SK-N-SH treated with all-trans-retinoic acid at 6 μM for 48 hours (cell line): ENCODE results near the gene HIGD1B.

Source experiments
- ATAC-seq: fragments of 200-7000 bp; cut with Tn5 transposase; 3 replicates; pipeline ENCODE4 v1.9.1; 2020; ENCODE audit warnings: mild to moderate bottlenecking, moderate library complexity
- ARNTL ChIP-seq: fragments of 450-650 bp; formaldehyde crosslinking; IDR thresholded peaks from 2 replicates; pipeline ENCODE4 v1.5.0; 2020; ENCODE audit warnings: low read depth, mild to moderate bottlenecking, moderate library complexity, borderline replicate concordance
- BACH2 ChIP-seq: fragments of 250-450 bp; sonication (Bioruptor Pico); IDR thresholded peaks from 2 replicates; pipeline ENCODE4 v1.9.0; 2021; ENCODE audit warnings: mild to moderate bottlenecking, borderline replicate concordance
- CSDC2 ChIP-seq: fragments of 250-450 bp; sonication (Bioruptor Pico); IDR thresholded peaks from 2 replicates; pipeline ENCODE4 v1.5.0; 2020; ENCODE audit warnings: mild to moderate bottlenecking, moderate library complexity
- ESRRG ChIP-seq: fragments of 250-450 bp; sonication (Bioruptor Pico); IDR thresholded peaks from 2 replicates; pipeline ENCODE4 v1.6.1; 2021; ENCODE audit warnings: mild to moderate bottlenecking
- GLIS3 ChIP-seq: fragments of 250-450 bp; sonication (Bioruptor Pico); IDR thresholded peaks from 2 replicates; pipeline ENCODE4 v1.5.0; 2020; ENCODE audit warnings: mild to moderate bottlenecking, moderate library complexity
- ISL1 ChIP-seq: fragments of 250-450 bp; sonication (Bioruptor Pico); IDR thresholded peaks from 2 replicates; pipeline ENCODE4 v2.1.2; 2022; ENCODE audit warnings: mild to moderate bottlenecking, moderate library complexity
- OSR1 ChIP-seq: fragments of 250-450 bp; sonication (Bioruptor Pico); IDR thresholded peaks from 2 replicates; pipeline ENCODE4 v1.8.0; 2022; ENCODE audit warnings: moderate library complexity, mild to moderate bottlenecking, inconsistent platforms
- PATZ1 ChIP-seq: fragments of 250-450 bp; sonication (Bioruptor Pico); IDR thresholded peaks from 2 replicates; pipeline ENCODE4 v1.8.0; 2020; ENCODE audit warnings: mild to moderate bottlenecking, moderate library complexity, borderline replicate concordance
- PPARA ChIP-seq: fragments of 250-450 bp; sonication (Bioruptor Pico); IDR thresholded peaks from 2 replicates; pipeline ENCODE4 v1.5.0; 2020; ENCODE audit warnings: mild to moderate bottlenecking, borderline replicate concordance
- SNAI2 ChIP-seq: fragments of 250-450 bp; sonication (Bioruptor Pico); IDR thresholded peaks from 2 replicates; pipeline ENCODE4 v1.5.0; 2020; ENCODE audit warnings: mild to moderate bottlenecking, moderate library complexity
- TCF4 ChIP-seq: fragments of 250-450 bp; sonication (Bioruptor Pico); IDR thresholded peaks from 2 replicates; pipeline ENCODE4 v1.8.0; 2021; ENCODE audit warnings: mild to moderate bottlenecking, moderate library complexity, borderline replicate concordance
- TOX ChIP-seq: fragments of 250-450 bp; sonication (Bioruptor Pico); IDR thresholded peaks from 2 replicates; pipeline ENCODE4 v1.8.0; 2021; ENCODE audit warnings: mild to moderate bottlenecking, moderate library complexity, borderline replicate concordance
- ZC3H10 ChIP-seq: fragments of 250-450 bp; sonication (Bioruptor Pico); IDR thresholded peaks from 2 replicates; pipeline ENCODE4 v1.5.1; 2021; ENCODE audit warnings: mild to moderate bottlenecking, moderate library complexity
- ZFP3 ChIP-seq: fragments of 250-450 bp; sonication (Bioruptor Pico); IDR thresholded peaks from 2 replicates; pipeline ENCODE4 v1.5.0; 2020; ENCODE audit warnings: mild to moderate bottlenecking, moderate library complexity
- ZFP30 ChIP-seq: fragments of 450-650 bp; formaldehyde crosslinking; IDR thresholded peaks from 2 replicates; pipeline ENCODE4 v1.5.0; 2022; ENCODE audit warnings: mild to moderate bottlenecking, moderate library complexity
- ZNF565 ChIP-seq: fragments of 450-650 bp; formaldehyde crosslinking; conservative IDR thresholded peaks from 2 replicates; pipeline ENCODE4 v1.5.0; 2020; ENCODE audit warnings: low read depth, mild to moderate bottlenecking, moderate library complexity
- ZNF70 ChIP-seq: fragments of 450-650 bp; formaldehyde crosslinking; IDR thresholded peaks from 2 replicates; pipeline ENCODE4 v1.5.0; 2020; ENCODE audit warnings: mild to moderate bottlenecking, moderate library complexity
- ZNF8 ChIP-seq: fragments of 450-650 bp; formaldehyde crosslinking; IDR thresholded peaks from 2 replicates; pipeline ENCODE4 v1.5.0; 2020; ENCODE audit warnings: mild to moderate bottlenecking, moderate library complexity
- TF ChIP-seq, protein P1 (sequence below): fragments of 250-450 bp; sonication (Bioruptor Pico); IDR thresholded peaks from 2 replicates; pipeline ENCODE4 v1.5.1; 2021; ENCODE audit warnings: mild to moderate bottlenecking, moderate library complexity
- TF ChIP-seq, protein P2 (sequence below): fragments of 250-450 bp; sonication (Bioruptor Pico); IDR thresholded peaks from 2 replicates; pipeline ENCODE4 v1.5.1; 2020; ENCODE audit warnings: low read depth, mild to moderate bottlenecking, moderate library complexity
- TF ChIP-seq, protein P3 (sequence below): fragments of 250-450 bp; sonication (Bioruptor Pico); IDR thresholded peaks from 2 replicates; pipeline ENCODE4 v1.8.0; 2021; ENCODE audit warnings: low read depth, mild to moderate bottlenecking, moderate library complexity, borderline replicate concordance
- TF ChIP-seq, protein P4 (sequence below): fragments of 250-450 bp; sonication (Bioruptor Pico); IDR thresholded peaks from 2 replicates; pipeline ENCODE4 v1.5.0; 2020; ENCODE audit warnings: mild to moderate bottlenecking, moderate library complexity

HIGD1B gene

GRCh38 chr17:44801880-44802279 is 45.8 kb upstream of the HIGD1B start:
- TF ChIP-seq OSR1 (CRISPR knock-in tag) (no peak), SNAI2 (CRISPR knock-in tag) (no peak), ZNF70 (no peak), PATZ1 (CRISPR knock-in tag) (no peak), ARNTL (CRISPR knock-in tag) (no peak), TOX (CRISPR knock-in tag) (no peak), BACH2 (CRISPR knock-in tag) (no peak), ESRRG (no peak), GLIS3 (CRISPR knock-in tag) (no peak), ISL1 (CRISPR knock-in tag) (no peak), ZFP30 (CRISPR knock-in tag) (no peak), ZFP3 (CRISPR knock-in tag) (no peak), CSDC2 (CRISPR knock-in tag) (no peak), ZNF8 (no peak), TCF4 (CRISPR knock-in tag) (no peak), PPARA (CRISPR knock-in tag) (no peak)
- TF ChIP-seq, protein P1, sequence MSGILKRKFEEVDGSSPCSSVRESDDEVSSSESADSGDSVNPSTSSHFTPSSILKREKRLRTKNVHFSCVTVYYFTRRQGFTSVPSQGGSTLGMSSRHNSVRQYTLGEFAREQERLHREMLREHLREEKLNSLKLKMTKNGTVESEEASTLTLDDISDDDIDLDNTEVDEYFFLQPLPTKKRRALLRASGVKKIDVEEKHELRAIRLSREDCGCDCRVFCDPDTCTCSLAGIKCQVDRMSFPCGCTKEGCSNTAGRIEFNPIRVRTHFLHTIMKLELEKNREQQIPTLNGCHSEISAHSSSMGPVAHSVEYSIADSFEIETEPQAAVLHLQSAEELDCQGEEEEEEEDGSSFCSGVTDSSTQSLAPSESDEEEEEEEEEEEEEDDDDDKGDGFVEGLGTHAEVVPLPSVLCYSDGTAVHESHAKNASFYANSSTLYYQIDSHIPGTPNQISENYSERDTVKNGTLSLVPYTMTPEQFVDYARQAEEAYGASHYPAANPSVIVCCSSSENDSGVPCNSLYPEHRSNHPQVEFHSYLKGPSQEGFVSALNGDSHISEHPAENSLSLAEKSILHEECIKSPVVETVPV (CRISPR knock-in tag): no peak
- TF ChIP-seq, protein P2, sequence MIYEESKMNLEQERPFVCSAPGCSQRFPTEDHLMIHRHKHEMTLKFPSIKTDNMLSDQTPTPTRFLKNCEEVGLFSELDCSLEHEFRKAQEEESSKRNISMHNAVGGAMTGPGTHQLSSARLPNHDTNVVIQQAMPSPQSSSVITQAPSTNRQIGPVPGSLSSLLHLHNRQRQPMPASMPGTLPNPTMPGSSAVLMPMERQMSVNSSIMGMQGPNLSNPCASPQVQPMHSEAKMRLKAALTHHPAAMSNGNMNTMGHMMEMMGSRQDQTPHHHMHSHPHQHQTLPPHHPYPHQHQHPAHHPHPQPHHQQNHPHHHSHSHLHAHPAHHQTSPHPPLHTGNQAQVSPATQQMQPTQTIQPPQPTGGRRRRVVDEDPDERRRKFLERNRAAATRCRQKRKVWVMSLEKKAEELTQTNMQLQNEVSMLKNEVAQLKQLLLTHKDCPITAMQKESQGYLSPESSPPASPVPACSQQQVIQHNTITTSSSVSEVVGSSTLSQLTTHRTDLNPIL (CRISPR knock-in tag): no peak
- TF ChIP-seq, protein P3, sequence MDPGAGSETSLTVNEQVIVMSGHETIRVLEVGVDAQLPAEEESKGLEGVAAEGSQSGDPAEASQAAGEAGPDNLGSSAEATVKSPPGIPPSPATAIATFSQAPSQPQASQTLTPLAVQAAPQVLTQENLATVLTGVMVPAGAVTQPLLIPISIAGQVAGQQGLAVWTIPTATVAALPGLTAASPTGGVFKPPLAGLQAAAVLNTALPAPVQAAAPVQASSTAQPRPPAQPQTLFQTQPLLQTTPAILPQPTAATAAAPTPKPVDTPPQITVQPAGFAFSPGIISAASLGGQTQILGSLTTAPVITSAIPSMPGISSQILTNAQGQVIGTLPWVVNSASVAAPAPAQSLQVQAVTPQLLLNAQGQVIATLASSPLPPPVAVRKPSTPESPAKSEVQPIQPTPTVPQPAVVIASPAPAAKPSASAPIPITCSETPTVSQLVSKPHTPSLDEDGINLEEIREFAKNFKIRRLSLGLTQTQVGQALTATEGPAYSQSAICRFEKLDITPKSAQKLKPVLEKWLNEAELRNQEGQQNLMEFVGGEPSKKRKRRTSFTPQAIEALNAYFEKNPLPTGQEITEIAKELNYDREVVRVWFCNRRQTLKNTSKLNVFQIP (CRISPR knock-in tag): no peak
- TF ChIP-seq, protein P4, sequence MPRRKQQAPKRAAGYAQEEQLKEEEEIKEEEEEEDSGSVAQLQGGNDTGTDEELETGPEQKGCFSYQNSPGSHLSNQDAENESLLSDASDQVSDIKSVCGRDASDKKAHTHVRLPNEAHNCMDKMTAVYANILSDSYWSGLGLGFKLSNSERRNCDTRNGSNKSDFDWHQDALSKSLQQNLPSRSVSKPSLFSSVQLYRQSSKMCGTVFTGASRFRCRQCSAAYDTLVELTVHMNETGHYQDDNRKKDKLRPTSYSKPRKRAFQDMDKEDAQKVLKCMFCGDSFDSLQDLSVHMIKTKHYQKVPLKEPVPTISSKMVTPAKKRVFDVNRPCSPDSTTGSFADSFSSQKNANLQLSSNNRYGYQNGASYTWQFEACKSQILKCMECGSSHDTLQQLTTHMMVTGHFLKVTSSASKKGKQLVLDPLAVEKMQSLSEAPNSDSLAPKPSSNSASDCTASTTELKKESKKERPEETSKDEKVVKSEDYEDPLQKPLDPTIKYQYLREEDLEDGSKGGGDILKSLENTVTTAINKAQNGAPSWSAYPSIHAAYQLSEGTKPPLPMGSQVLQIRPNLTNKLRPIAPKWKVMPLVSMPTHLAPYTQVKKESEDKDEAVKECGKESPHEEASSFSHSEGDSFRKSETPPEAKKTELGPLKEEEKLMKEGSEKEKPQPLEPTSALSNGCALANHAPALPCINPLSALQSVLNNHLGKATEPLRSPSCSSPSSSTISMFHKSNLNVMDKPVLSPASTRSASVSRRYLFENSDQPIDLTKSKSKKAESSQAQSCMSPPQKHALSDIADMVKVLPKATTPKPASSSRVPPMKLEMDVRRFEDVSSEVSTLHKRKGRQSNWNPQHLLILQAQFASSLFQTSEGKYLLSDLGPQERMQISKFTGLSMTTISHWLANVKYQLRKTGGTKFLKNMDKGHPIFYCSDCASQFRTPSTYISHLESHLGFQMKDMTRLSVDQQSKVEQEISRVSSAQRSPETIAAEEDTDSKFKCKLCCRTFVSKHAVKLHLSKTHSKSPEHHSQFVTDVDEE (CRISPR knock-in tag): no peak
- no peak for ATAC-seq

DNA sequence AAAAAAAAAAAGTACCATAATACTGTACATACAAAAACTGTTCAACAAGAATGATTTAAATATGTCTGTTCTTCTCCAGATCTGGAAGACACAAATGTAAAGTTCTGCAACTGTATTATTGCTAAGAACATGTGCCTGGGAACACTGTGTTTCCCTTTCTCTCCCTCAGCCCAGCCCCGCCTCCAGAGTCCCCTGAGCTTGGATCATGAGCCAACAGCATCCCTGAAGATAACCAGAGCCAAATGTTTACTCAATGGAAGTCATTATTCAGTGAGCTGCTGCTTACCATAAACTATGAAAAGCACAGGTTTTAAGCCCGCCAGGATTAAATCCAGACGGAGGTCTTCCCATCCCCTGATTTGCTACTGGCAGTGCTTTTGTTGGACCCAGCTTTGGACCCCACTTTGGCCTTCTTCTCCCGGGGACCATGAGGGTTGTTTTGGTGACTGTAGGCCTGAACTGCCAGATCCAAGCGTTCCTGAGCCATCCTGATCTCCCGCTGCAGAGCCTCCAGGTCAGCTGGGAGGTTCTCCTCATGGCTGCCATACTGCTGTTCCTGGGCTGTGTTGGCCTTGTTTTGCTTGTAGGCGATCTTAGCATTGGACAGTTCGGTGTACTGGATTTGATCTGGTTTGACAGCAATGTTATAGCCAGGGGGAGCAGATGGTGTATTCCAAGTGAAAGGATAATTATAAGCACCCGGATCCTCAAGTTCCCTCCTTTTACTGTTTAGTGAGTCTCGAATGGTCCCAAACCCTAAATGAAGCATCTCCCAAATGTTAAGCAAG is 43.2 kb upstream of the HIGD1B start:
- ATAC-seq: peak; percentile 71
- TF ChIP-seq SNAI2 (CRISPR knock-in tag) (no peak), OSR1 (CRISPR knock-in tag) (no peak), ZNF565 (CRISPR knock-in tag) (no peak), ESRRG (no peak), CSDC2 (CRISPR knock-in tag) (no peak), ZC3H10 (no peak), GLIS3 (CRISPR knock-in tag) (no peak), ZFP30 (CRISPR knock-in tag) (no peak), PATZ1 (CRISPR knock-in tag) (no peak), TCF4 (CRISPR knock-in tag) (no peak), ISL1 (CRISPR knock-in tag) (no peak), ZFP3 (CRISPR knock-in tag) (no peak), ZNF70 (no peak), ZNF8 (no peak), BACH2 (CRISPR knock-in tag) (no peak), ARNTL (CRISPR knock-in tag) (no peak)
- TF ChIP-seq, protein P1 (CRISPR knock-in tag): no peak
- TF ChIP-seq, protein P2 (CRISPR knock-in tag): no peak
